CD14-positive monocyte (primary cell): ENCODE measurements around the gene SFT2D2. TPM values are rescaled to one million over a fixed set of nuclear protein-coding genes. Genes with fewer than 3 reads are reported as not detected.
A peak's percentile ranks its signal among the peaks of the same experiment; 100 is the strongest.

Source experiments
- DNase-seq, 3 donors: peaks; one replicate each; pipeline ENCODE4 v3.0.0-alpha.2; 2011 to 2022
- H2AFZ ChIP-seq: 2 replicates; pipeline ENCODE4 v1.6.0; 2012; ENCODE audit warnings: mild to moderate bottlenecking, low read depth, low read length, inconsistent platforms; ENCODE audit not compliant: insufficient read depth, poor library complexity, severe bottlenecking
- H3K27ac ChIP-seq, 2 donors: 1 replicate in 1 of 2; 2 replicates in 1 of 2; pipeline ENCODE4 v1.5.1; 2012 to 2013; ENCODE audit warnings: low read length in 2 of 2, control low read depth in 1 of 2, inconsistent platforms in 1 of 2, low read depth in 1 of 2, mild to moderate bottlenecking in 1 of 2
- H3K27me3 ChIP-seq, 2 donors: one replicate each; pipeline versions ENCODE4 v1.6.0 to v1.6.1; 2011 to 2013; ENCODE audit warnings: low read length in 2 of 2; ENCODE audit not compliant: control insufficient read depth in 2 of 2, insufficient read depth in 2 of 2
- H3K36me3 ChIP-seq, 2 donors: replicated peaks in 1 of 2; 1 replicate in 1 of 2; 2 replicates in 1 of 2; pipeline versions ENCODE4 v1.5.1 to v1.6.1; 2012 to 2013; ENCODE audit warnings: low read length in 2 of 2, control low read depth in 1 of 2, inconsistent platforms in 1 of 2, mild to moderate bottlenecking in 1 of 2; ENCODE audit not compliant: insufficient read depth in 2 of 2, control insufficient read depth in 1 of 2
- H3K4me1 ChIP-seq, 2 donors: 1 replicate in 1 of 2; 2 replicates in 1 of 2; pipeline versions ENCODE4 v1.5.1 to v1.6.1; 2012 to 2013; ENCODE audit warnings: low read length in 2 of 2, control low read depth in 1 of 2, inconsistent platforms in 1 of 2, mild to moderate bottlenecking in 1 of 2, moderate library complexity in 1 of 2; ENCODE audit not compliant: insufficient read depth in 2 of 2, control insufficient read depth in 1 of 2
- H3K4me2 ChIP-seq: replicated peaks from 2 replicates; pipeline ENCODE3; 2012; ENCODE audit warnings: low read length, moderate library complexity, mild to moderate bottlenecking; ENCODE audit not compliant: poor library complexity, severe bottlenecking; ENCODE audit errors: extremely low read depth
- H3K4me3 ChIP-seq, 3 experiments: fragments of 200-600 bp in 1 of 3; sonication (generic) in 1 of 3; replicated peaks in 1 of 3; 1 replicate in 2 of 3; 2 replicates in 1 of 3; pipeline ENCODE4 v1.5.1; 2011 to 2013; ENCODE audit warnings: low read length in 3 of 3, mild to moderate bottlenecking in 3 of 3, control low read depth in 2 of 3, low read depth in 2 of 3, inconsistent platforms in 1 of 3, moderate library complexity in 1 of 3
- H3K79me2 ChIP-seq: 2 replicates; pipeline ENCODE4 v1.6.0; 2012; ENCODE audit warnings: mild to moderate bottlenecking, control low read depth, inconsistent platforms, low read length, moderate library complexity; ENCODE audit not compliant: insufficient read depth
- H3K9ac ChIP-seq: 2 replicates; pipeline ENCODE4 v1.6.0; 2017; ENCODE audit warnings: low read length, mild to moderate bottlenecking; ENCODE audit not compliant: insufficient read depth, poor library complexity, severe bottlenecking
- H3K9me3 ChIP-seq, 2 donors: replicated peaks in 1 of 2; 1 replicate in 1 of 2; 2 replicates in 1 of 2; pipeline versions ENCODE4 v1.5.1 to v1.6.1; 2012 to 2013; ENCODE audit warnings: low read length in 2 of 2, control low read depth in 1 of 2; ENCODE audit not compliant: control insufficient read depth in 1 of 2, insufficient read depth in 1 of 2
- H4K20me1 ChIP-seq: 2 replicates; pipeline ENCODE4 v1.6.0; 2012; ENCODE audit warnings: mild to moderate bottlenecking, low read length, control low read depth, moderate library complexity; ENCODE audit not compliant: insufficient read depth
- H3K27ac Mint-ChIP-seq, 7 donors: one replicate each; pipeline ENCODE4 v1.8.0; 2020; ENCODE audit warnings: mild to moderate bottlenecking in 7 of 7, mixed read lengths in 7 of 7, moderate library complexity in 6 of 7, inconsistent platforms in 2 of 7
- H3K27me3 Mint-ChIP-seq, 3 donors: one replicate each; pipeline ENCODE4 v1.8.0; 2021 to 2022; ENCODE audit warnings: low read depth in 3 of 3, mild to moderate bottlenecking in 3 of 3, mixed read lengths in 3 of 3, moderate library complexity in 3 of 3, inconsistent platforms in 1 of 3
- H3K36me3 Mint-ChIP-seq, 2 donors: one replicate each; pipeline ENCODE4 v1.8.0; 2020; ENCODE audit warnings: mixed read lengths in 2 of 2, inconsistent platforms in 1 of 2, mild to moderate bottlenecking in 1 of 2
- H3K4me1 Mint-ChIP-seq: one replicate; pipeline ENCODE4 v1.8.0; 2020; ENCODE audit warnings: mild to moderate bottlenecking, mixed read lengths
- H3K4me3 Mint-ChIP-seq, 2 donors: one replicate each; pipeline ENCODE4 v1.8.0; 2020; ENCODE audit warnings: mild to moderate bottlenecking in 2 of 2, mixed read lengths in 2 of 2, moderate library complexity in 1 of 2
- H3K9me3 Mint-ChIP-seq, 7 donors: one replicate each; pipeline ENCODE4 v1.8.0; 2020 to 2022; ENCODE audit warnings: mixed read lengths in 7 of 7, mild to moderate bottlenecking in 6 of 7, moderate library complexity in 6 of 7, inconsistent platforms in 2 of 7
- WGBS: methylation state at CpG from one replicate; pipeline ENCODE4 v1.1.5; 2013; ENCODE audit warnings: missing lambda C conversion rate; ENCODE audit not compliant: insufficient coverage; 5-methylcytosine and 5-hydroxymethylcytosine counted together
- intact Hi-C, 2 donors: fragments of 100-400 bp; cut with micrococcal nuclease; formaldehyde crosslinking; loops; one replicate each; pipeline versions ENCODE4 v1.15.0 to v1.15.1; 2023
- polyA plus RNA-seq, 3 donors: library from polyadenylated mRNA; depleted of rRNA in 1 of 3; unstranded in 2 of 3; stranded (reverse) in 1 of 3; fragments of 300-500 nt in 2 of 3; fragments of >200 nt in 1 of 3; fragmentation: Illumina TruSeq in 2 of 3; gene quantifications; 1 replicate in 2 of 3; 2 replicates in 1 of 3; pipeline ENCODE4 v1.2.3, GENCODE V29; 2012 to 2021
- TF ChIP-seq, protein P1 (sequence below): fragments of 200-600 bp; IDR thresholded peaks from one replicate; pipeline ENCODE4 v1.8.0; 2022; ENCODE audit warnings: antibody characterized with exemption, mild to moderate bottlenecking

SFT2D2 gene
- polyA plus RNA-seq, 3 donors = 23.7 to 46.6 (median 34.9) TPM

DNA sequence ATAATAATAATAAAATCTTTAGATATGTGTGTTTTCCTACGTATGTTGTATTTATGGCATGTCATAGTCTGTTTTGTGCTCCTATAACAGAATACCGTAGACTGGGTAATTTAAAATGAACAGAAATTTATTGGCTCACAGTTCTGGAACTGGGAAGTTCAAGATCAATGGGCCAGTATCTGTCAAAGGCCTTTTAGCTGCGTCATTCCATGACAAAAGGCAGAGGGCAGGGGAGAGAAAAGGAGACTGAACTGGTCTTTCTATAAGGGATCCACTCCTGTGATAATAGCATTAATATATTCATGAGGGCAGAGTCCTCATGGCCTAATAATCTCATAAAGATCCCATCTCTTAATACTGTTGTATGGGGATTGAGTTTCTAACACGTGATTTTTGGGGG is 7.1 kb upstream of the SFT2D2 start:
- H3K27me3 Mint-ChIP-seq = peaks cover 1 to 5% (median 3%) of the 10 kb centered on the region in 3 donors
- H3K27ac Mint-ChIP-seq = no peak overlapping the region
- no peaks in the 10 kb centered on the region for H3K79me2 ChIP-seq
- H3K4me1 Mint-ChIP-seq = peaks cover 3% of the 10 kb centered on the region
- no peaks in the 10 kb centered on the region for H3K36me3 ChIP-seq
- H3K9me3 Mint-ChIP-seq = peaks cover 0 to 12% (median 3%) of the 10 kb centered on the region in 7 donors
- no peak overlapping the region for H3K4me3 ChIP-seq
- WGBS = 100% methylated on average over 2 of the region's 4 CpGs
- no peak for DNase-seq
- H3K4me3 Mint-ChIP-seq = no peak overlapping the region
- no peak overlapping the region for H2AFZ ChIP-seq
- no peaks in the 10 kb centered on the region for H4K20me1 ChIP-seq
- intact Hi-C loops = no loop called here
- H3K27me3 ChIP-seq = no peaks in the 10 kb centered on the region
- no peaks in the 10 kb centered on the region for H3K9me3 ChIP-seq
- H3K36me3 Mint-ChIP-seq = no peaks in the 10 kb centered on the region
- TF ChIP-seq, protein P1, sequence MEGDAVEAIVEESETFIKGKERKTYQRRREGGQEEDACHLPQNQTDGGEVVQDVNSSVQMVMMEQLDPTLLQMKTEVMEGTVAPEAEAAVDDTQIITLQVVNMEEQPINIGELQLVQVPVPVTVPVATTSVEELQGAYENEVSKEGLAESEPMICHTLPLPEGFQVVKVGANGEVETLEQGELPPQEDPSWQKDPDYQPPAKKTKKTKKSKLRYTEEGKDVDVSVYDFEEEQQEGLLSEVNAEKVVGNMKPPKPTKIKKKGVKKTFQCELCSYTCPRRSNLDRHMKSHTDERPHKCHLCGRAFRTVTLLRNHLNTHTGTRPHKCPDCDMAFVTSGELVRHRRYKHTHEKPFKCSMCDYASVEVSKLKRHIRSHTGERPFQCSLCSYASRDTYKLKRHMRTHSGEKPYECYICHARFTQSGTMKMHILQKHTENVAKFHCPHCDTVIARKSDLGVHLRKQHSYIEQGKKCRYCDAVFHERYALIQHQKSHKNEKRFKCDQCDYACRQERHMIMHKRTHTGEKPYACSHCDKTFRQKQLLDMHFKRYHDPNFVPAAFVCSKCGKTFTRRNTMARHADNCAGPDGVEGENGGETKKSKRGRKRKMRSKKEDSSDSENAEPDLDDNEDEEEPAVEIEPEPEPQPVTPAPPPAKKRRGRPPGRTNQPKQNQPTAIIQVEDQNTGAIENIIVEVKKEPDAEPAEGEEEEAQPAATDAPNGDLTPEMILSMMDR = no peak
- no peaks in the 10 kb centered on the region for H3K4me1 ChIP-seq
- no peak overlapping the region for H3K27ac ChIP-seq
- no peak overlapping the region for H3K9ac ChIP-seq
- no peak overlapping the region for H3K4me2 ChIP-seq

DNA sequence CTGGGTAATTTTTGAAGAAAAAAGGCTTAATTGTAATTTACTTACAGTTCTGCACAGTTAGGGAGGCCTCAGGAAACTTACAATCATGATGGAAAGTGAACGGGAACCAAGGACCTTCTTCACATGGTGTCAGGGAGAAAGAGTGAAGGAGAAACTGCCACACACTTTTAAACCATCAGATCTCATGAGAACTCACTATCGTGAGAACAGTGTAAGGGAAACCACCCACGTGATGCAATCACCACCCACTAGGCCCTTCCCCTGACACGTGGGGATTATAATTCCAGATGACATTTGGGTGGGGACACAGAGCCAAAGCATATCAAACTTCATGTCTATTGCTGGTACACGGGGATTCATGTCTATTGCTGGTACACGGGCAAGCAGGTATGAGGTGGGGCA is 5.3 kb upstream of the SFT2D2 start:
- peaks cover 0 to 7% (median 0%) of the 10 kb centered on the region in 7 donors for H3K9me3 Mint-ChIP-seq
- TF ChIP-seq, protein P1 = no peak
- H3K27ac Mint-ChIP-seq = no peak overlapping the region
- no peaks in the 10 kb centered on the region for H4K20me1 ChIP-seq
- H3K27ac ChIP-seq = no peak overlapping the region
- H3K27me3 Mint-ChIP-seq = peaks cover 1 to 3% (median 3%) of the 10 kb centered on the region in 3 donors
- H3K9ac ChIP-seq = no peak overlapping the region
- no peak overlapping the region for H2AFZ ChIP-seq
- H3K27me3 ChIP-seq = no peaks in the 10 kb centered on the region
- no peak overlapping the region for H3K4me3 Mint-ChIP-seq
- H3K4me2 ChIP-seq = no peak overlapping the region
- H3K36me3 Mint-ChIP-seq = no peaks in the 10 kb centered on the region
- DNase-seq = peak in 2 of 3 donors; percentile 5 to 35
- peaks cover 6 to 12% of the 10 kb centered on the region in 2 donors for H3K4me1 ChIP-seq
- no peaks in the 10 kb centered on the region for H3K9me3 ChIP-seq
- 90% methylated on average over 2 of the region's 6 CpGs for WGBS
- intact Hi-C loops = no loop called here
- H3K4me1 Mint-ChIP-seq = peaks cover 16% of the 10 kb centered on the region
- no peak overlapping the region for H3K4me3 ChIP-seq
- H3K36me3 ChIP-seq = no peaks in the 10 kb centered on the region
- peaks cover 5% of the 10 kb centered on the region for H3K79me2 ChIP-seq
